HepG2 (cell line): ENCODE data around the gene NCMAP. TPM values are rescaled to one million over a fixed set of nuclear protein-coding genes. Genes with fewer than 3 reads are reported as not detected.
"Not testable (repeated sequence)": the region's sequence is repeated elsewhere in the genome, so short reads cannot be mapped to it uniquely, and the experiment has no call there.

Source experiments
- ARID4A ChIP-seq: sonication (generic); formaldehyde crosslinking; IDR thresholded peaks from 2 replicates; pipeline ENCODE4 v1.5.0; 2020; ENCODE audit warnings: mild to moderate bottlenecking, missing genetic modification reagents, borderline replicate concordance
- ARID5B ChIP-seq: IDR thresholded peaks from 2 replicates; pipeline ENCODE4 v1.4.0; 2020; ENCODE audit warnings: mild to moderate bottlenecking, missing genetic modification reagents
- BCL6 ChIP-seq: IDR thresholded peaks from 2 replicates; pipeline ENCODE4 v1.6.1; 2016; ENCODE audit warnings: missing genetic modification reagents, missing compliant biosample characterization
- DPF2 ChIP-seq: sonication (generic); formaldehyde crosslinking; IDR thresholded peaks from 2 replicates; pipeline ENCODE4 v1.4.0; 2020; ENCODE audit warnings: mild to moderate bottlenecking, low read depth, missing genetic modification reagents, borderline replicate concordance
- ELF3 ChIP-seq: IDR thresholded peaks from 2 replicates; pipeline ENCODE4 v1.6.1; 2016; ENCODE audit warnings: missing genetic modification reagents, missing compliant biosample characterization
- FOSL2 ChIP-seq: sonication (generic); formaldehyde crosslinking; IDR thresholded peaks from 2 replicates; pipeline ENCODE4 v1.4.0; 2020; ENCODE audit warnings: missing genetic modification reagents
- HOXA3 ChIP-seq: sonication (generic); formaldehyde crosslinking; IDR thresholded peaks from 2 replicates; pipeline ENCODE4 v1.5.0; 2020; ENCODE audit warnings: missing genetic modification reagents
- KLF12 ChIP-seq: sonication (generic); formaldehyde crosslinking; IDR thresholded peaks from 2 replicates; pipeline ENCODE4 v1.4.0; 2020; ENCODE audit warnings: missing genetic modification reagents, borderline replicate concordance
- PAXIP1 ChIP-seq: sonication (generic); formaldehyde crosslinking; conservative IDR thresholded peaks from 2 replicates; pipeline ENCODE4 v1.4.0; 2020; ENCODE audit warnings: mild to moderate bottlenecking, missing genetic modification reagents, moderate library complexity
- RARA ChIP-seq: IDR thresholded peaks from 2 replicates; pipeline ENCODE4 v1.6.1; 2016; ENCODE audit warnings: missing genetic modification reagents, missing compliant biosample characterization
- RXRA ChIP-seq: sonication (generic); formaldehyde crosslinking; IDR thresholded peaks from 2 replicates; pipeline ENCODE4 v1.5.1; 2020; ENCODE audit warnings: missing genetic modification reagents
- SOX5 ChIP-seq: IDR thresholded peaks from 2 replicates; pipeline ENCODE4 v1.6.1; 2016; ENCODE audit warnings: borderline replicate concordance
- SOX6 ChIP-seq, 2 experiments: fragments of 450-650 bp in 1 of 2; sonication (generic) in 1 of 2; formaldehyde crosslinking in 1 of 2; IDR thresholded peaks; 2 replicates each; pipeline versions ENCODE4 v1.4.0 to v1.6.1; 2017 to 2020; ENCODE audit warnings: antibody characterized with exemption in 1 of 2, mild to moderate bottlenecking in 1 of 2, missing genetic modification reagents in 1 of 2
- TFAP4 ChIP-seq: sonication (generic); IDR thresholded peaks from 2 replicates; pipeline ENCODE4 v1.6.1; 2016; ENCODE audit warnings: low read depth, borderline replicate concordance
- ZBTB43 ChIP-seq: sonication (generic); formaldehyde crosslinking; conservative IDR thresholded peaks from 2 replicates; pipeline ENCODE4 v1.4.0; 2020; ENCODE audit warnings: missing genetic modification reagents
- polyA plus RNA-seq, 8 experiments: library from polyadenylated mRNA; depleted of rRNA in 3 of 8; stranded (reverse) in 7 of 8; unstranded in 1 of 8; fragments of >200 nt; fragmentation: Illumina TruSeq in 4 of 8; extraction: Trizol in 4 of 8; gene quantifications; 2 replicates each; pipeline versions ENCODE4 v1.2.1 to v1.2.3, GENCODE V29; 2011 to 2016; ENCODE audit warnings: low read depth in 4 of 8, missing spikeins in 1 of 8, mixed read lengths in 1 of 8; ENCODE audit not compliant: insufficient read depth in 1 of 8
- total RNA-seq, 5 experiments: library from RNA; depleted of rRNA; stranded (reverse); fragments of >200 nt; fragmentation: Illumina TruSeq; extraction: Trizol; gene quantifications; 2 replicates each; pipeline ENCODE4 v1.2.3, GENCODE V29; 2016; ENCODE audit warnings: low read depth in 1 of 5

Gene NCMAP
- total and polyA plus RNA-seq, 2 of the 13 experiments (the other 11 are each of a cell fraction or from before 2014, with no cell fraction given), result 2.7 to 20.0 TPM

GRCh38 chr1:24549210-24549609 lies 6.7 kb upstream of the NCMAP start (continued):
- peak; percentile 41; the same call in 1 of the 2 replicates for TF ChIP-seq ZBTB43 (CRISPR knock-in tag)
- TF ChIP-seq BCL6 (CRISPR knock-in tag), result peak; percentile 10; the same call in 1 of the 2 replicates
- peak; percentile 33; the same call in 1 of the 2 replicates for TF ChIP-seq ARID4A (CRISPR knock-in tag)
- peak; percentile 80 for TF ChIP-seq ARID5B
- TF ChIP-seq KLF12, result 0 out of 2 replicates have a peak, but pooled peaks have one; percentile 29
- peak; percentile 83 for TF ChIP-seq PAXIP1
- 0 out of 2 replicates have a peak, but pooled peaks have one; percentile 10 for TF ChIP-seq TFAP4
- 0 out of 2 replicates have a peak, but pooled peaks have one; percentile 14 for TF ChIP-seq ELF3 (CRISPR knock-in tag)
- not testable (repeated sequence) for TF ChIP-seq SOX6 (IDR thresholded peaks at IDR 0.05)
- peak; percentile 85 for TF ChIP-seq SOX6 (CRISPR knock-in tag; IDR thresholded peaks at IDR 0.05)
- TF ChIP-seq FOSL2 (CRISPR knock-in tag), result peak; percentile 57
- peak; percentile 56; the same call in 1 of the 2 replicates for TF ChIP-seq SOX5 (CRISPR knock-in tag)
- TF ChIP-seq DPF2 (CRISPR knock-in tag), result peak; percentile 62; the same call in 1 of the 2 replicates
- peak; percentile 61; the same call in 1 of the 2 replicates for TF ChIP-seq HOXA3 (CRISPR knock-in tag)
- TF ChIP-seq RXRA (CRISPR knock-in tag), result peak; percentile 19; the same call in 1 of the 2 replicates
- TF ChIP-seq RARA (CRISPR knock-in tag), result peak; percentile 49
